GOT3 (cell line): Measurements from ENCODE around the gene KCTD13.
"Not testable (repeated sequence)": the region's sequence is repeated elsewhere in the genome, so short reads cannot be mapped to it uniquely, and the experiment has no call there.

Experiments
- DNase-seq: peaks from one replicate; lab custom pipeline; 2025; ENCODE audit warnings: mixed read lengths; lab: John Stamatoyannopoulos, UW

Gene KCTD13

DNA sequence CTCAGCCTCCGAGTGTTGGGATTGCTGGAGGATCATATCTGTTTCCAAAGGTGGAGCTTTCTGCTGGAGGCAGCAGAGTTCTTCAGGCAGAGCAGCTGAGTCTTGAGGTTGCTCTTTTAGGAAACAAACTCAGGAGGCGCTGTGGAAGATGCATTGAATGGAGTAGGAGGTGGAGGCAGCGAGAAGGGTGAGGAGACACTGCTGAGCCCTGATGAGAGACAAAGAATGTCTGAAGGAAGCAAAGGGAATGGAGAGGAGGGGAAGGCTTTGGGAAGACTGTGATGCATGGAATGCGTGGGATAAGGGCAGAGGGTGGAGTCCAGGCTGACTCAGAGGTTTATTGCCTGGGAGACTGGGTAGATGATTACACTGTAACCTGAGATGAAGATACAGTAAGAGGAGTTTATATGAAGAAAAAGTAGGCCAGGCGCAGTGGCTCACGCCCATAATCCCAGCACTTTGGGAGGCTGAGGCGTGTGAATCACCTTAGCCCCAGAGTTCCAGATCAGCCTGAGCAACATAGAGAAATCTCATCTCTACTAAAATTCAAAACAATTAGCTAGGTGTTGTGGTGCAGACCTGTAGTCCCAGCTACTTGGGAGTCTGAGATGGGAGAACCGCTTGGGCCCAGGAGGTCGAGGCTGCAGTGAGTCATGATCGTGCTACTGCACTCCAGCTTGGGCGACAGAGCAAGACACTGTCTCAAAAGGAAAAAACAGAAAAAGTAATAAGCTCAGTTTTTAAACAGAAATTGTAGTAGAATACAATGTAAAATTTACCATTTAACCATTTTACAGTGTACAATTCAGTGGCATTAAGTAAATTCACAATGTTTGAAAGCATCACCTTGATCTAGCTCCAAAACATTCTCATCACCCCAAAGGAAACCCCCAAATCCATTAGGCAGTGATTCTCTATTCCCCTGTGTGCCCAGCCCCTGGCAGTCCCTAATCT, 18.1 kb upstream of the KCTD13 start:
- DNase-seq, result peak; percentile 53

DNA sequence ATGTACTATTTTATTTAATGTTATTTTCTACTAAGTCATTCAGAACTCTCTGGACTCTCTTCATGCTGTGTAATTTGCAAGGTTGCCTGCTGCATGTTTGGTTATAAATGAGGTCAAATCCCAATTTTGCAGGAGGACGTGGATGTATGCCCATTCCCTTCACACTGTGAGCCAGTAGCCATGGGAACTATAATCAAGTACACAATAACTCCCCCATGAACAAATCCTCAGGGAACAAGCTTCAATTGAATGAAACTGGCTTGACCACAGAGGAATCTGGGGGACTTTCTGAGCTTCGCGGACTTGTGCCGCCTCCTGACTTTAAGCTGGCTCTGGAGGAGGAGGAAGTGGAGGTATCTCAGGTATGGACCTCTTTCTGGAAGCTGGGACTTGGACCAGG, 14.6 kb upstream of the KCTD13 start:
- DNase-seq, result no peak

DNA sequence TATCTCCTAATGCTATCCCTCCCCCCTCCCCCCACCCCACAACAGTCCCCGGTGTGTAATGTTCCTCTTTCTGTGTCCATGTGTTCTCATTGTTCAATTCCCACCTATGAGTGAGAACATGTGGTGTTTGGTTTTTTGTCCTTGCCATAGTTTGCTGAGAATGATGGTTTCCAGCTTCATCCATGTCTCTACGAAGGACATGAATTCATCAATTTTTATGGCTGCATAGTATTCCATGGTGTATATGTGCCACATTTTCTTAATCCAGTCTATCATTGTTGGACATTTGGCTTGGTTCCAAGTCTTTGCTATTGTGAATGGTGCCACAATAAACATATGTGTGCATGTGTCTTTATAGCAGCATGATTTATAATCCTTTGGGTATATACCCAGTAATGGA, 5.7 kb upstream of the KCTD13 start:
- DNase-seq, result not testable (repeated sequence)

DNA sequence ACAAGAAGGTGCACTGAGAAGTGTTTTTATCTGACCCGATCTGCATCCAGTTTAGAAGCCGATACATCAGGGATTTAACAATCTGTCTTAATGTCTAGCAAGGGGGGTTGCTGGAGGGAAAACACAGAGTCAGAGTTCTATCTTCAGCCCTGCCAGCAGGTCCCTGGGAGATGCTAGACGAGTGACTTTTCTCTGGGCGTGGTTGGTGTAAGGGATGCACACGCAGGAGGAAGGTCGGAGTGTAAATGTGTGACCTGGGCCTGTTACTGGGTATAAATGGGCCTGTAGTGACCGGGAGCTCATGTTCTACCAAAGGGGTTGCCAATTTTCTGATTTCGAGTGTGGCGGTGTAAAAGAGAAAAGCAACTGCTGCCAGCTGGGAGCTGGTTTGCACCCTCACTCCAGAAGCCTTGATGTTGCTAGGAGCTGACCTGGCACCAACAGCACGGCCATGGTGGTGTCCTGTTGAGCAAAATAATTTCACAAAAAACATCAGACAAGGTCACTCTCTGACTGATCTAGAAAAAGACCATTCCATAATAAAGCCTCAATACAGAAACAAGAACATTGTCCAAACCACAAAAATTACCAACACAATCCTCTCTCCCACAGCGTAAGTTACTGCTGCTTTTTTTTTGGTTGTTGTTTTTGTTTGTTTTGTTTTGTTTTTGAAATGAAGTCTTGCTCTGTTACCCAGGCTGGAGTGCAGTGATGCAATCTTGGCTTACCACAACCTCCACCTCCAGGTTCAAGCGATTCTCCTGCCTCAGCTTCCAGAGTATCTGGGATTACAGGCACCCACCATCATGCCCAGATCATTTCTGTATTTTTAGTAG, 1.3 kb upstream of the KCTD13 start:
- no peak for DNase-seq

DNA sequence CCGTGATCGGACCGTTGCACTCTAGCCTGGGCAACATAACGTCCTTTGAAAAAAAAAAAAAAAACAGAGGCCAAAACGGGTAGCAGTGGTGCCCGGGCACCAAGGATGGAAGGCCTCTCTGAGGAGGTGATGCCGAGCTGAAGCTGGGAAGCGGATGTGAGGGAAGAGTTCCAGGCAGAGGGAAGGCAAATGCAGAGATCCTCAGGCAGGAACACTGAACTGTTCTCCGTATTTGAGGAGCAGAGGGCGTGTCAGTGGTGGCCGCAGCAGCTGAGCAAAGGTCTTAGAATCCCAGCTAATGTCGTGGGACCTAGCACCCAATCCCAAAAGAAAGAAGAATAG, 656 bp upstream of the KCTD13 start:
- no peak for DNase-seq

DNA sequence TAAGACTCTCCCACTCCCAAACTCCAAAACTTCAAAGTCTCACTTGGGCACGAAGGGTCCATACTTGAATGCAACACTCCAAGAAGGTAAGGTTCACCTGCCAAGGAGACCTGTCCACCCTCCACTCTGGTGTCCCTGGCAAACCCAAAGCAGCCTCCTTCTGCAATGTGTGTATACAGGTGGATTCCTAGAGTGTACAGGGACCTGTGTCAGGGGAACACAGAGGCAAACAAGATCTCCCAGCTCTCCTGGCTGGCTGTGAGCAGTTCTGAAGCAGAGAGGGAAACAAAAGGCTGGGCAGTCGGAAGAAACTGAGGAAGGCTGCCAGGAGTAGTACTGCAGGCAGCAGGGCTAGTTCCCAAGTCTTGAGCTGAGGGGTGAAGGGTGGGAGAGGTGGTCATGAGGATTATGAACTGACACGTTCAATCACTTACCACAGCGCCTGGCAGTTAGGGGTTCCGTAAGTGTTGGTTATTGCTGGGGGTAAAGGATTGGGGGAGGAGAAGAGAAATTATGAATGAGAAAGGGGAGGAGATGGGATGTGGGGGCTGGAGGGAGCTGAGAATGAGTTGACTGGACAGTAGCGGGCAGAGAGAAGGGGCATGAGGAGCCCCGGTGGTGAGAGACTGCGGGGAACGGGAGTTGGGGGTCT, 795 bp downstream of the KCTD13 start:
- DNase-seq, result no peak

DNA sequence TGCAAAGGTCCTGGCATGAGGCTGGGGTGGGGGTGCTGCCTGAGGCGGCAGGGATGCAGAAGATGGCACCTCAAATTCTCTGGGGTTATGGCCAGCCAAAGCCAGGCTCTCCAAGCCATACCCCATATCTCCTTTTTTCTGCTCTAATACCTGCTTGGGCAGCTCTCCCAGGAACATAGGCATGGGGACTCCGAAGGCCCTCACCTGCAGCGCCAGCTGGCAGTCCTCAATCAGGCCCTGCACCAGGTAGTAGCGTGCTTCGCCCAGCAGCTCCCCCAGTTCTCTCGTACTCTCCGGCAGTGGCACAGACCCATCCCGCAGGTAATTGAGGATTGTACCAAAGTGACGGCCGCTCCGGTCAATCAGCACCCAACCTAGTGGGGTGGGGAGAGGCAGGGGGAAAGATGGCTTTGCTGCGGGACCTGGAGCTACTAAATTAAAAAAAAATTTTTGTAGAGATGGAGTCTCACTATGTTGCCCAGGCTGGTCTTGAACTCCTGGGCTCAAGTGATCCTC, 3.0 kb downstream of the KCTD13 start:
- no peak for DNase-seq

DNA sequence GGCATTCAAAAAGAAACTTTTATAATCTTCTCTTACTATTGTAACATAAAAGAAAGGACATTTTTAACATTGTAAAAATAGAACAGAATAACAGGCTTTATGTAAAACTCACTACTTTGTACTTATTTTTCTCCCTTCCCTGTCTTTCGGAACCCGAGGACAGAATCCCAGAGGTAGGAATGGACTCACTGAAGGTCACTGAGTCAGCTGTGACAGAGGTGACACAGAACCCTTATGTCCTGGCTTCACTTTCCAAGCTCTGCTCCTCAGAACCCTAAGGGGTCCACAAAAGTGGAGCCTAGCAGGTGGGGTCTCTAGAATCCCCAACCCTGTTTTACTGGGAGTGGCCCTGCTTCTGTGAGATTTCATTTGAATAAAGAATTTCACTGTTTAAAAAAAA, 3.7 kb downstream of the KCTD13 start:
- no peak for DNase-seq

DNA sequence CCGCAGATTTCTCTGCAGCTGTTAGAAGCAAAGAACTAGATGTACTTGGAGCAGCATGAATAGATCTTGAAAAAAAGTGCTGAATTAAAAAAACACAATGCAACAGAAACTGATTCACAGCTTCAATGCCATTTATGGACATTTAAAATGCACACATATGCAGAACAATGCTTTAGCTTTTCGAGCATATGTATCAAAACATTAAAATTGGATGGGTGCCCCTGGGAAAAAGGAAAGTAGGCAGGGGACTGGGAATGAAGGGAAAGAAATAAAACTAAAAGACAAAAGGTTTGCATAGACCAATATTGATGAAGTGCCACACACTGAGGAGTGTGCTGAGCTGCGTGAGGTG, 5.0 kb downstream of the KCTD13 start:
- no peak for DNase-seq

DNA sequence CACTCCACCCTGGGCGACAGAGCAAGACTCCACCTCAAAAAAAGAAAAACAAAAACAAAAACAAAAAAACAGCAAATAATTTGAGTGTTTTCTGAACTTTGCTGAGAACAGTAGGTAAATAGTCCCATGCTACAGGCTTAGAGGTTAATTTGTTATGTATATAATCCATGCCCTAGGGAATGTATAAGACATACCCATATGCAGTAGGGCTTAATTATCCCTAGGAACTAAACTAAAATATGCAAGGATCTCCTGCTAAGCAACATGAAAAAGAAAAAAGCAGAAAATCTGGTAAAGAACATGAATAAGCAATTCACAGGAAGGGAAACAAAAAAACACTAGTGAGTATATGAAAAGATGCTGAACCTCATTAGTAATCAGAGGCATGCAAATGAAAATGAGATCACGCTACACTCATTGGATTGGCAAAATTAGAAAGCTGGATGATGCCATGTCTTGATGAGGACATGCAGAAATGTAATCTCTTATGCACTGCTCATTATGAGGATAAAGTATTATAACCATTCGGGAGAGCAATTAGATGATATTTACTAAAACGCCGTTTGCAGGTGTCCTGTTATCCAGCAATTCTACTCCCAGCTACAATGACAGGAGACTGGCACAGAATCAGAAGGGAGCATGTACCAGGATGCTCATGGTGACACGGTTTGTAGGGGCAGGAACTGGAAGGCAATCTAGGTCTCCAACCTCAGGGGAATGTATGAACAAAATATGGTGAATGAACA, 5.6 kb downstream of the KCTD13 start:
- no peak for DNase-seq

DNA sequence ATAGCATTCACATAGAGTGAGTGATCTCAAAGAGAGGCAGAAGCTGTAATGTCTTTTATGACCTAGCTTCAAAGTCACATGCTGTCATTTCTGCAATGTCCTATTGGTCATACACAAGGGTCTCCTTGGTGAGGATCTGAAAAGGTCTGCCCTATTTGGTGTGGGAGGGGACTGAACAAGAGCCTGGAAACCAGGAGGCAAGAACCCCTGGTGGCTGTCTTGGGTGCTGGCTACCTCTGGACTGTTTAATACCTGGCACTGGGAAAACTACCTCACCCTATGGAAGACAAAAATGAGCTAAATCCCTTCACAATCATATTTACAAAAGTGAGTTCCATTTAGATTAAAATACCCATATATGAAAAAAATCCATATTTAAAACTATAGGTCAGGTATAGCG, 9.0 kb downstream of the KCTD13 start:
- no peak for DNase-seq

DNA sequence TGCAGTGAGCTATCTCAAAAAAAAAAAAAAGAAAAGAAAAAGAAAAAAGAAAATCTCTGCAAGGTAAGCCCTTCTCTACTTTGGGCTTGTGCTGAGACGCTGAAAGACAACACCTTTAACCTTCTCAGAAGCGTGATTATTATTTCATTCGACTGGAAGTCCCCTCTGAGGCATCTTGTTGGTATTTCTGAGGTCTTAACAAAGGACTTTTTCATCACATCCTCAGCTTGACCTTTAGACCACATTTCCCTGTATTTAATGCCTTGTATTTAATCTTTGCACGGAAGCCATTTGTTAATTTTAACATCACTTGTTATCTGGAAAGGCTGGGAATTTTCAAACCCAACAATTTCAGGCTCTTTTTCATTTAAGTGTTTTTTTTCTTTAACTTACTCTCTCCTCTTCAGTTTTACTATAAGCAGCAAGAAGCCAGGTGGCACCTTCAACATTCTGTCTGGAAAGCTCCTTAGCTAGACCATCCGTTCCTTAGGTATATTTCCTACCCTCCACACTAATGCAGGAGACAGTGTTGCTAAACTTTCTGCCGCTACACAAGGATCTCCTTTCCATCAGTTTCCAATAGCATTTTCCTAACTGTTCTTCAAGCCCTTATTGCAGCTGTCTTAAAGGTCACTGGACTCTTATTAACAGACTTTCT, 10.3 kb downstream of the KCTD13 start:
- DNase-seq, result no peak

DNA sequence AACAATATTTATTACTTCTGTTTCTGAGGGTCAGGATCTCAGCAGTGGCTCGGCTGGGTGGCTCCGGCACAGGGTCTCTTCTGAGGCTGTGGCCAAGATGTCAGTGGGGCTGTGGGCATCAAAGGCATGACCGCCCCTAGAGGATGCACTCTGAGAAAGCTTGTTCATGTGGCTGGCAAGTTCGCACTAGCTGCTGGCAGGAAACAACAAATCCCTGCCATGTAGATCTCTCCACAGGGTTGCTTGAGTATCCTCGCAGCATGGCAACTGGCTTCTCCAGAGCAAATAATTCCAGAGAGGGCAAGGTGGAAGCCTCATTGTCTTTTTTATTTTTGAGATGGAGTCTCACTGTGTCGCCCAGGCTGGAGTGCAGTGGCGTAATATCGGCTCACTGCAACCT, 12.5 kb downstream of the KCTD13 start:
- DNase-seq, result no peak

DNA sequence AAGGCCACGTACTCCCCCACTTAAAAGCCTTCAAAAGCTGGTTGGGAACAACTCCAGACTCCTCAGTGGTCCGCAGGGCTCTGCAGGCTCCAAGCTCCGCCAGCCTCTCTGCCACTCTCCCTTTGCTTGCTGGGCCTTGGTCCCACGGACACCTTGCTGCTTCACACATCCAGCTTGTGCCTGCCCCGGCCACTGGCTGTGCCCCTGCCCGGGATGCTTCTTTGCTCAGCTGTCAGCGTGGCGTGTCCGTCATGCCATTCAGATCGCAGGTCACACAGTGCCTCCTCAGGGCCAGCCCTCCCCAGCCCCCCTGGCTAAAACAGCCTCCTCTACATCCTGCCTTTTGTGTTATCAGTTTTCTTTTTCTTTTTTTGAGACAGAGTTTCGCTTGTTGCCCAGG, 13.9 kb downstream of the KCTD13 start:
- DNase-seq, result no peak

DNA sequence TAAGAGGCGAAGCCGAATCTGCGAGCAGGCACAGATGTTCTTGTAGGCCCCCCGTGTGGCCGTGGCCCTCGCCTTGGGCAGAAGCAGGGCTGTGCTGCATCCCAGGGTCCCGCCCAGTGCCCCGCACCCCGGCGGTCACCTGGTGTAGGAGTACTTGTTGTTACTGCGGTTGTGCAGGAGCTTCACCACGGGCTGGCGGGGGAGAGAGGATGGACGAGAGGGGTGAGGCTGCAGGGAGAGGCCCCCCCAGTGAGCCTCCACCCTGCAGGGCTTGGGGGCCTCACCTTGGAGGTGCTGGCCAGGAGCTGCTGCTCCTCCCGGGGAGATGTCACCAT, 14.4 kb downstream of the KCTD13 start:
- no peak for DNase-seq

DNA sequence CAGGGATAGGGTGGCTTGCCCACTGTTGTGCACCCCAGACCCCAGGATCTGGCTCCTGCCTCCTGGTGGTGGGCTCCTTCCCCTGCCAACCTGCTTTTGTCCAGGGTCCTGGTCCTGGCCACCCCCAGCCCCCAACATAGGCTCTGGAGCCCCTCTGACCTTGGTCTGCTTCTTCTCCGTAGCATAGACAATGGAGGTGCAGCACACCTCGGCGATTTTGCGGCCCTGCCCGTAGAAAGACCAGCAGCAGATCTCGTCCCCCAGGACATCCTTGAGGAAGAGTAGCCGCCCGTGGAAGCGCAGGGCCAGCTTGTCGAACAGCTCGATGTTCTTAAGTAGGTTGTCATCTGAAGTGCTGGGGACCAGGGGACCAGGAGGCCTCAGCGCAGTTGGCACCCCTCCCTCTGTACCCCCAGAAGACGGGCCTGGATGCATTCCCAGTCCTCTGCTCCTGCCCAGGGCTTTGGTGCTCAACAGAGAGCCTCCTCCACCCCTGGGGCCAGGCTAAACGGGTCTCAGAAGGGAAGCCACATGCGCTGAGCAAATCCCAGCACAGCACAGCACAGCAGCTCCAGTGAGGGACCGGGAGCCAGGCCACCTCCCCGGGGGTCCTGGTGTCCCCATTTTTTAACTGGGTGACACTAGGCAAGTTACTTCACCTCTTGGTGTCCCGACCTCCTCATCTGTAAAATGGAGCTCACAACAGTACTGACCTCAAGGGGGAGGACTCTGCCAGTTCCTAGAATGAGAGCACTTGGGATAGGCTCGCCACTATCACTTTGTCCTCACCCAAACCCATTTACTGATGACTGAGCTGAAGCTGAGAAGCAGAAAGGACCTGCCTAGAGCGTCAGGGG, 15.0 kb downstream of the KCTD13 start:
- no peak for DNase-seq

DNA sequence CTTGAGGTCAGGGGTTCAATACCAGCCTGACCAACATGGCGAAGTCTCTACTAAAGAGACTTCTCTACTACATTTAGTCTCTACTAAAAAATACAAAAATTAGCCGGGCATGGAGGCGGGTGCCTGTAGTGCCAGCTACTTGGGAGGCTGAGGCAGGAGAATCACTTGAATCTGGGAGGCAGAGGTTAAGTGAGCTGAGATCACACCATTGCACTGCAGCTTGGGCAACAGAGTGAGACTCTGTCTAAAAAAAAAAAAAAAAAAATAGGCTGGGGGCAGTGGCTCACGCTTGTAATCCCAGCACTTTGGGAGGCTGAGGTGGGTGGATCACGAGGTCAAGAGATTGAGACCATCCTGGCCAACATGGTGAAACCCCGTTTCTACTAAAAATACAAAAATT, 16.2 kb downstream of the KCTD13 start:
- DNase-seq, result not testable (repeated sequence)

DNA sequence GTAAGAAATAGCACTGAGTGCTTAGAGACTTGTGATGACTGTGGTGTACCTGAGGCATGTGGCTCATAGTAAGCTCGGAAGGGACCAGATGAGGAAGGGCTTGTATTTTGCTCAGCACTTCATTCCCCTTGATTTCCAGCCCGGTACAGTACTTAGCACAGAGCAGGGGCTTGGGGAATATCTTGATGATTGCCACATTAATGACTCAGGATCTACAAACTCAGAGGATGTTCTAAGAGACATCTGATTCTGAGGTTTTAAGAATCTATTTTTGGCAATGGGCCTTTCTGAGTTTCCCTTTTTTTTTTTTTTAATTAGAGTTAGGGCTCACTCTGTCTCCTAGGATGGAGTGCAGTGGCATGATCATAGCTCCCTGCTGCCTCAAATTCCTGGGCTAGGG, 16.6 kb downstream of the KCTD13 start:
- DNase-seq, result no peak

DNA sequence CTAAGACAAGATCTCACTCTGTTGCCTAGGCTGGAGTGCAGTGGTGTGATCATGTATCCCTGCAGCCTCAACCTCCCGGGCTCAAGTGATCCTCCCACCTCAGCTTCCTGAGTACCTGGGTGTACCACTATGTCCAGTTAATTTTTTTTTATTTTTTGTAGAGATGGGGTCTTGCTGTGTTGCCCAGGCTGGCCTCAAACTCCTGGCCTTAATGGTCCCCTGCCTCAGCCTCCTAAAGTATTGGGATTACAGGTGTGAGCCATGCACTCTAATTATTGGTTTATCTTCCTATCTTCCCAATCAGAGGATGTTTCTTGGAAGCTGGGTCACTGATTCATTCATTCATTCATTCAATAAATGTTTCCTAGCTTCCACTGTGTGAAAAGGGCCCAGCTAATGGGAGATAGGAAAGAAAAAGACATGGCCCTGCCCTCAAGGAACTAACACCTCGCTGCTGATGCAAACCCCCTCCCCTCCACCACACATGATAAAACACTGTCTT, 17.3 kb downstream of the KCTD13 start:
- DNase-seq, result no peak

DNA sequence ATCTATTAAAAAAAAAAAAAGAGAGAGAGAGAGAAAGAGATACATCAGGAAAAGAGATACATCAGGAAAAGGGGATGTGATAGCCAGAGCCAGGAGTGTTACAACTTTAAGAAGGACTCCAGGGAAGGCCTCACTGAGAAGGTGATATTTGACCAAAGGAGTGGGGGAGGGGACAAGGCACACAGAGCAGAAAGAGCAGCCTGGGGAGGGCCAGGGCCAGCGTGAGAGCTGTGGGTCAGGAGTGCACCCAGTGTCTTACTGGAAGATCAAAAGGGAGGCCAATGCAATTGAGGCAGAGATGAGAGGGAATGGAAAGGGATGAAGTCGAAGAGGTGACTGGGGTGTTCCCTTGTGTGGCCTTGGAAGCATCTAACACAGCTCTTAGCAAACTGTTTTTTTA, 18.1 kb downstream of the KCTD13 start:
- DNase-seq, result no peak
